SK-N-MC (cell line): ENCODE data around the gene DPP8.
"Not testable (repeated sequence)": the region's sequence is repeated elsewhere in the genome, so short reads cannot be mapped to it uniquely, and the experiment has no call there.

Experiments used
- DNase-seq: peaks from one replicate; pipeline ENCODE4 v3.0.0-alpha.2; 2011; ENCODE audit warnings: low read depth, low spot score
- H3K27ac ChIP-seq: fragments of 200-600 bp; sonication (generic); 2 replicates; pipeline ENCODE4 v1.5.1; 2016; ENCODE audit warnings: mixed run types
- H3K36me3 ChIP-seq: fragments of 200-600 bp; sonication (generic); 2 replicates; pipeline ENCODE4 v1.6.1; 2017; ENCODE audit warnings: antibody characterized with exemption, low read length, mixed read lengths; ENCODE audit not compliant: insufficient read depth
- H3K4me3 ChIP-seq: fragments of 200-600 bp; sonication (generic); 2 replicates; pipeline ENCODE4 v1.5.1; 2016
- H3K9ac ChIP-seq: fragments of 200-600 bp; sonication (generic); 2 replicates; pipeline ENCODE4 v1.8.0; 2017; ENCODE audit warnings: mixed run types, mixed read lengths; ENCODE audit not compliant: insufficient read length
- H3K9me3 ChIP-seq: fragments of 200-600 bp; sonication (generic); 2 replicates; pipeline ENCODE4 v1.6.1; 2017; ENCODE audit warnings: low read depth, mild to moderate bottlenecking, antibody characterized with exemption, low read length, moderate library complexity, mixed read lengths
- EZH2 ChIP-seq: fragments of 200-600 bp; sonication (generic); IDR thresholded peaks from one replicate; pipeline ENCODE4 v1.6.1; 2017; ENCODE audit warnings: antibody characterized with exemption
- FOXP2 ChIP-seq: optimal IDR thresholded peaks from 2 replicates; pipeline ENCODE3; 2011; ENCODE audit warnings: mild to moderate bottlenecking, moderate library complexity; ENCODE audit not compliant: insufficient read depth; ENCODE audit errors: extremely low read length, control extremely low read depth
- POLR2AphosphoS5 ChIP-seq: IDR thresholded peaks from 2 replicates; pipeline ENCODE4 v1.6.1; 2012; ENCODE audit warnings: mild to moderate bottlenecking, low read depth, low read length, borderline replicate concordance

DPP8 gene

GRCh38 chr15:65460741-65461347, 56.6 kb downstream of the DPP8 start:
- no peak overlapping the region for H3K27ac ChIP-seq
- H3K9ac ChIP-seq: no peak overlapping the region
- no peak overlapping the region for H3K4me3 ChIP-seq
- TF ChIP-seq EZH2: no peak
- no peak for TF ChIP-seq POLR2AphosphoS5
- no peak for TF ChIP-seq FOXP2
- no peak for DNase-seq
- peaks cover 57% of the 10 kb centered on the region for H3K36me3 ChIP-seq
- H3K9me3 ChIP-seq: no peaks in the 10 kb centered on the region

- H3K36me3 ChIP-seq: peaks cover 49% of the 10 kb centered on the region
- H3K27ac ChIP-seq, DNase-seq, H3K9ac ChIP-seq, H3K4me3 ChIP-seq, H3K9me3 ChIP-seq: not testable (repeated sequence)
These were observed 62.2 kb downstream of the DPP8 start for GRCh38 chr15:65455256-65455655.

GRCh38 chr15:65451989-65452388, 65.5 kb downstream of the DPP8 start:
- Histone ChIP-seq H3K9ac (no peak overlapping the region), H3K36me3 (peaks cover 50% of the 10 kb centered on the region), H3K4me3 (no peak overlapping the region), H3K9me3 (no peaks in the 10 kb centered on the region), H3K27ac (no peak overlapping the region)
- DNase-seq: no peak
- TF ChIP-seq FOXP2 (no peak), EZH2 (no peak), POLR2AphosphoS5 (no peak)

- DNase-seq: no peak
- H3K9ac ChIP-seq: no peak overlapping the region
- no peak overlapping the region for H3K27ac ChIP-seq
- peaks cover 56% of the 10 kb centered on the region for H3K36me3 ChIP-seq
- no peaks in the 10 kb centered on the region for H3K9me3 ChIP-seq
- no peak for TF ChIP-seq EZH2
- no peak for TF ChIP-seq FOXP2
- TF ChIP-seq POLR2AphosphoS5: no peak
- no peak overlapping the region for H3K4me3 ChIP-seq
These were observed 66.9 kb downstream of the DPP8 start for GRCh38 chr15:65450556-65450955.

- no peak for DNase-seq
- H3K27ac ChIP-seq: no peak overlapping the region
- no peaks in the 10 kb centered on the region for H3K9me3 ChIP-seq
- no peak overlapping the region for H3K4me3 ChIP-seq
- H3K36me3 ChIP-seq: peaks cover 42% of the 10 kb centered on the region
- H3K9ac ChIP-seq: no peak overlapping the region
- TF ChIP-seq POLR2AphosphoS5: no peak
These were observed 70.3 kb downstream of the DPP8 start for GRCh38 chr15:65447145-65447544.

- DNase-seq: no peak
- H3K9ac ChIP-seq: no peak overlapping the region
- TF ChIP-seq POLR2AphosphoS5: no peak
- no peak for TF ChIP-seq FOXP2
- TF ChIP-seq EZH2: no peak
- H3K36me3 ChIP-seq: no peaks in the 10 kb centered on the region
- H3K4me3 ChIP-seq: no peak overlapping the region
- no peak overlapping the region for H3K27ac ChIP-seq
- no peaks in the 10 kb centered on the region for H3K9me3 ChIP-seq
These were observed 83.3 kb downstream of the DPP8 start for GRCh38 chr15:65434201-65434600.

- no peak overlapping the region for H3K9ac ChIP-seq
- H3K4me3 ChIP-seq: no peak overlapping the region
- H3K9me3 ChIP-seq: no peaks in the 10 kb centered on the region
- TF ChIP-seq POLR2AphosphoS5: no peak
- TF ChIP-seq FOXP2: no peak
- no peak for TF ChIP-seq EZH2
- H3K27ac ChIP-seq: no peak overlapping the region
- DNase-seq: no peak
- H3K36me3 ChIP-seq: no peaks in the 10 kb centered on the region
These were observed 85.8 kb downstream of the DPP8 start for GRCh38 chr15:65431731-65432130.

GRCh38 chr15:65426216-65426853, 91.2 kb downstream of the DPP8 start:
- no peaks in the 10 kb centered on the region for H3K36me3 ChIP-seq
- H3K9me3 ChIP-seq: no peaks in the 10 kb centered on the region
- no peak overlapping the region for H3K9ac ChIP-seq
- DNase-seq: no peak
- no peak overlapping the region for H3K4me3 ChIP-seq
- H3K27ac ChIP-seq: no peak overlapping the region
- TF ChIP-seq EZH2 (no peak), POLR2AphosphoS5 (no peak), FOXP2 (no peak)

GRCh38 chr15:65424683-65425082, 92.8 kb downstream of the DPP8 start:
- H3K9me3 ChIP-seq: no peaks in the 10 kb centered on the region
- H3K27ac ChIP-seq: no peak overlapping the region
- H3K36me3 ChIP-seq: no peaks in the 10 kb centered on the region
- TF ChIP-seq FOXP2 (no peak), POLR2AphosphoS5 (no peak), EZH2 (no peak)
- DNase-seq: no peak
- H3K4me3 ChIP-seq: no peak overlapping the region
- H3K9ac ChIP-seq: no peak overlapping the region
